GM19463 (cell line): ENCODE data around the gene ZDHHC20.
"Not testable (repeated sequence)": the region's sequence is repeated elsewhere in the genome, so short reads cannot be mapped to it uniquely, and the experiment has no call there.

ENCODE experiments used
- ATAC-seq: cut with Tn5 transposase; IDR thresholded peaks from one replicate; pipeline ENCODE4 v1.9.1; 2021; ENCODE audit warnings: mild to moderate bottlenecking, moderate library complexity; ENCODE audit not compliant: unreplicated experiment

Gene ZDHHC20

GRCh38 chr13:21436582-21436981, 22.5 kb downstream of the ZDHHC20 start:
- no peak for ATAC-seq

- peak; percentile 97 for ATAC-seq
Measured at GRCh38 chr13:21435687-21436151, 23.4 kb downstream of the ZDHHC20 start.

- ATAC-seq: no peak
Measured at GRCh38 chr13:21435231-21435630, 23.9 kb downstream of the ZDHHC20 start.

- no peak for ATAC-seq
Measured at GRCh38 chr13:21434588-21434987, 24.5 kb downstream of the ZDHHC20 start.

GRCh38 chr13:21429211-21429610, 29.9 kb downstream of the ZDHHC20 start:
- ATAC-seq: no peak

- no peak for ATAC-seq
Measured at GRCh38 chr13:21427741-21428140, 31.4 kb downstream of the ZDHHC20 start.

- ATAC-seq: peak; percentile 50
Measured at GRCh38 chr13:21426238-21426637, 32.9 kb downstream of the ZDHHC20 start.

GRCh38 chr13:21420706-21421105, 38.4 kb downstream of the ZDHHC20 start:
- ATAC-seq: no peak

- no peak for ATAC-seq
Measured at GRCh38 chr13:21413013-21413412, 46.1 kb downstream of the ZDHHC20 start.

- ATAC-seq: not testable (repeated sequence)
Measured at GRCh38 chr13:21410453-21410852, 48.6 kb downstream of the ZDHHC20 start.

GRCh38 chr13:21405309-21405708, 53.8 kb downstream of the ZDHHC20 start:
- ATAC-seq: no peak

GRCh38 chr13:21402586-21403307, 56.4 kb downstream of the ZDHHC20 start:
- ATAC-seq: no peak

- no peak for ATAC-seq
Measured at GRCh38 chr13:21399741-21400140, 59.4 kb downstream of the ZDHHC20 start.

GRCh38 chr13:21395953-21396352, 63.1 kb downstream of the ZDHHC20 start:
- no peak for ATAC-seq

GRCh38 chr13:21389124-21389523, 70.0 kb downstream of the ZDHHC20 start:
- no peak for ATAC-seq

GRCh38 chr13:21385710-21386109, 73.4 kb downstream of the ZDHHC20 start:
- no peak for ATAC-seq

- ATAC-seq: no peak
Measured at GRCh38 chr13:21383090-21383489, 76.0 kb downstream of the ZDHHC20 start.

- not testable (repeated sequence) for ATAC-seq
Measured at GRCh38 chr13:21376998-21377985, 81.8 kb downstream of the ZDHHC20 start.

- ATAC-seq: no peak
Measured at GRCh38 chr13:21372530-21372929, 86.6 kb downstream of the ZDHHC20 start.

GRCh38 chr13:21371011-21371410, 88.1 kb downstream of the ZDHHC20 start:
- no peak for ATAC-seq

GRCh38 chr13:21365574-21365973, 93.5 kb downstream of the ZDHHC20 start:
- no peak for ATAC-seq

GRCh38 chr13:21364916-21365315, 94.2 kb downstream of the ZDHHC20 start:
- no peak for ATAC-seq
